HG02798 (cell line): ENCODE measurements around the gene VIM.

Experiments used
- ATAC-seq: cut with Tn5 transposase; IDR thresholded peaks from one replicate; pipeline ENCODE4 v1.9.1; 2021; ENCODE audit warnings: mild to moderate bottlenecking; ENCODE audit not compliant: unreplicated experiment, poor library complexity

Gene VIM

GRCh38 chr10:17228091-17229015 lies at the start of gene VIM:
TSS of gene VIM (plus strand) at chr10:17228241. CDS start at chr10:17229423, 1,182 bp downstream.
- peak; percentile 41 for ATAC-seq

- no peak for ATAC-seq
These were observed 49.0 kb upstream of the VIM start for GRCh38 chr10:17179002-17179401.

GRCh38 chr10:17181110-17181509 lies 46.9 kb upstream of the VIM start:
- no peak for ATAC-seq

GRCh38 chr10:17181751-17182150 lies 46.3 kb upstream of the VIM start:
- ATAC-seq, result no peak

- ATAC-seq, result no peak
These were observed 44.9 kb upstream of the VIM start for GRCh38 chr10:17183110-17183509.

- ATAC-seq, result no peak
These were observed 42.2 kb upstream of the VIM start for GRCh38 chr10:17185873-17186272.

GRCh38 chr10:17188644-17189172 lies 39.3 kb upstream of the VIM start:
- ATAC-seq, result no peak

- ATAC-seq, result no peak
These were observed 37.4 kb upstream of the VIM start for GRCh38 chr10:17190602-17191001.

- ATAC-seq, result no peak
These were observed 33.0 kb upstream of the VIM start for GRCh38 chr10:17195083-17195482.

- no peak for ATAC-seq
These were observed 32.0 kb upstream of the VIM start for GRCh38 chr10:17196045-17196444.

GRCh38 chr10:17196573-17196972 lies 31.5 kb upstream of the VIM start:
- ATAC-seq, result no peak

GRCh38 chr10:17199351-17199804 lies 28.7 kb upstream of the VIM start:
- ATAC-seq, result no peak

- no peak for ATAC-seq
These were observed 27.8 kb upstream of the VIM start for GRCh38 chr10:17200001-17200911.

- peak; percentile 97 for ATAC-seq
These were observed 26.9 kb upstream of the VIM start, which contains the start of gene TRDMT1 for GRCh38 chr10:17200912-17201793. TSS of gene TRDMT1 (minus strand) at chr10:17201672. CDS start at chr10:17201634, 38 bp downstream.

- ATAC-seq, result no peak
These were observed 26.3 kb upstream of the VIM start for GRCh38 chr10:17201794-17202116.

- ATAC-seq, result no peak
These were observed 25.5 kb upstream of the VIM start for GRCh38 chr10:17202506-17202905.

- no peak for ATAC-seq
These were observed 25.0 kb upstream of the VIM start for GRCh38 chr10:17202999-17203398.

GRCh38 chr10:17203416-17203815 lies 24.6 kb upstream of the VIM start:
- ATAC-seq, result no peak

GRCh38 chr10:17206210-17206709 lies 21.8 kb upstream of the VIM start:
- peak; percentile 44 for ATAC-seq

GRCh38 chr10:17208476-17208875 lies 19.6 kb upstream of the VIM start:
- ATAC-seq, result no peak
